CD4-positive, alpha-beta T cell (primary cell): ENCODE data around the gene SRGAP2B. TPM values are rescaled to one million over a fixed set of nuclear protein-coding genes. Genes with fewer than 3 reads are reported as not detected.
"Not testable (repeated sequence)": the region's sequence is repeated elsewhere in the genome, so short reads cannot be mapped to it uniquely, and the experiment has no call there.

Source experiments
- ATAC-seq: fragments of 200-7000 bp; cut with Tn5 transposase; one replicate; pipeline ENCODE4 v1.10.0; 2022; ENCODE audit warnings: mild to moderate bottlenecking; ENCODE audit not compliant: poor library complexity
- CTCF ChIA-PET: fragments of 350-600 bp; sonication (Branson Sonifier 250); formaldehyde crosslinking; loops from one replicate; lab custom pipeline; 2021; ENCODE audit warnings: antibody characterized with exemption, inconsistent platforms; lab: Charles Lee
- POLR2A ChIA-PET: fragments of 350-600 bp; sonication (Branson Sonifier 250); formaldehyde crosslinking; loops from one replicate; lab custom pipeline; 2021; ENCODE audit warnings: antibody characterized with exemption, inconsistent platforms; lab: Charles Lee
- DNase-seq, 14 experiments: peaks; one replicate each; pipeline ENCODE4 v3.0.0-alpha.2; 2013 to 2020; ENCODE audit warnings: mixed read lengths in 2 of 14
- H3K27ac ChIP-seq, 2 donors: one replicate each; pipeline versions ENCODE4 v1.5.1 to v1.7.0; 2013; ENCODE audit warnings: low read length in 2 of 2, low read depth in 1 of 2, mild to moderate bottlenecking in 1 of 2
- H3K27me3 ChIP-seq, 2 experiments: 1 replicate in 1 of 2; 2 replicates in 1 of 2; pipeline versions ENCODE4 v1.6.1 to v1.7.0; 2013; ENCODE audit warnings: low read length in 2 of 2, control low read depth in 1 of 2, mild to moderate bottlenecking in 1 of 2, moderate library complexity in 1 of 2; ENCODE audit not compliant: insufficient read depth in 2 of 2, control insufficient read depth in 1 of 2
- H3K36me3 ChIP-seq: one replicate; pipeline ENCODE4 v1.6.1; 2013; ENCODE audit warnings: low read length, control low read depth; ENCODE audit not compliant: insufficient read depth
- H3K4me1 ChIP-seq: one replicate; pipeline ENCODE4 v1.6.1; 2013; ENCODE audit warnings: low read length, control low read depth; ENCODE audit not compliant: insufficient read depth
- H3K4me3 ChIP-seq: one replicate; pipeline ENCODE4 v1.5.1; 2013; ENCODE audit warnings: mild to moderate bottlenecking, low read length, moderate library complexity
- H3K9me3 ChIP-seq, 2 experiments: 1 replicate in 1 of 2; 2 replicates in 1 of 2; pipeline versions ENCODE4 v1.6.1 to v1.7.0; 2013; ENCODE audit warnings: low read length in 2 of 2, mild to moderate bottlenecking in 2 of 2, control low read depth in 1 of 2, moderate library complexity in 1 of 2; ENCODE audit not compliant: control insufficient read depth in 1 of 2, insufficient read depth in 1 of 2
- H3K27ac Mint-ChIP-seq: one replicate; pipeline ENCODE4 v1.8.0; 2020; ENCODE audit warnings: mixed read lengths
- H3K27me3 Mint-ChIP-seq: one replicate; pipeline ENCODE4 v1.8.0; 2021; ENCODE audit warnings: mixed read lengths
- H3K36me3 Mint-ChIP-seq: one replicate; pipeline ENCODE4 v1.8.0; 2021; ENCODE audit warnings: low read depth, mixed read lengths
- H3K4me1 Mint-ChIP-seq: one replicate; pipeline ENCODE4 v1.8.0; 2021; ENCODE audit warnings: low read depth, mixed read lengths
- H3K4me3 Mint-ChIP-seq: one replicate; pipeline ENCODE4 v1.8.0; 2020; ENCODE audit warnings: mild to moderate bottlenecking, mixed read lengths
- H3K9me3 Mint-ChIP-seq: one replicate; pipeline ENCODE4 v1.8.0; 2020; ENCODE audit warnings: mixed read lengths
- intact Hi-C, 2 experiments: fragments of 100-400 bp; cut with DNase I in 1 of 2; cut with micrococcal nuclease in 1 of 2; formaldehyde crosslinking; loops; one replicate each; pipeline versions ENCODE4 v1.15.1 to v1.9.0; 2023 to 2025; cut with DNase I, micrococcal nuclease
- total RNA-seq, 174 experiments: library from RNA in 2 of 174; stranded (reverse) in 2 of 174; gene quantifications; one replicate each; pipeline ENCODE4 v1.2.3 and lab custom pipeline; 2021 to 2026

SRGAP2B gene
- total RNA-seq, 2 experiments from 2014 or later: 11.4 to 11.6 TPM

DNA sequence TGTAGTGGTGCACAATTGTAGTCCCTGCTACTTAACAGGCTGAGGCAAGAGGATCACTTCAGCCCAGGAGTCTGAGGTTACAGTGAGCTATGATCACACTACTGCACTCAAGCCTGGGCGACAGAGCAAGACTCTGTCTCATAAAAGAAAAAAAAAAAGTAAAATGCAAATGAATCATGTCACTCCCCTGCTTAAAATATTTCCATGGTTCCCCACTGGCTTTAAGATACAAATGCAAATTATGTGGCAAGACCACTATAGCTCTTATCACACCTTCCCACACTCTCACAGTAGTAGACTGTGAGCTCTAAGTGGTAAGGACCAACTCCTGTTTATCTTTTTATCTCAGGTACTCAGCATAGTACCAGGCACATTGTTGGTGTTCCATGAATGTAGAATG lies 53.6 kb downstream of the SRGAP2B start:
- H3K9me3 Mint-ChIP-seq, H3K27me3 ChIP-seq, H3K4me1 Mint-ChIP-seq, POLR2A ChIA-PET, CTCF ChIA-PET, H3K27ac Mint-ChIP-seq, H3K36me3 ChIP-seq, H3K4me1 ChIP-seq, ATAC-seq, H3K27ac ChIP-seq, H3K9me3 ChIP-seq, DNase-seq, intact Hi-C loops, H3K27me3 Mint-ChIP-seq, H3K4me3 Mint-ChIP-seq, H3K4me3 ChIP-seq, H3K36me3 Mint-ChIP-seq: not testable (repeated sequence)

DNA sequence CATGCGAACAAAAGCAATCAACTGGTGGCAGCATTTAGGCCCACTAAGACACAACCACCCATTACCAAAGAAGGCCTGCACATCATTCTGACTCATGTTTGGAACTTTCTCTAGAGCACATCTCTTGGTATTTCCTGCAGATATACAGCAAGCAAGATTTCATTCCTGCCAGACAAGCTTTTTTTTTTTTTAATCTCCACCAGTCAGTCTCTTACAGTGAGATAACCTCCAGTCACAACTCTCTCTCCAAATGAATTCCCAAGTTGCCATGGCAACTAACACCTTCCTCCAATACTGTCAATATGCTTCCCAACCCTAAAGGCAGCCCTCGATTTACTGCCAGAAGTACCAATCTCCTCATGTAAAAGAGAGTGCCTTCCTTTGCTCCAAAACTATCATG lies 59.1 kb downstream of the SRGAP2B start:
- POLR2A ChIA-PET, H3K4me1 Mint-ChIP-seq, intact Hi-C loops, H3K27ac Mint-ChIP-seq, H3K9me3 Mint-ChIP-seq, H3K9me3 ChIP-seq, ATAC-seq, H3K4me3 ChIP-seq, H3K36me3 ChIP-seq, DNase-seq, H3K27ac ChIP-seq, H3K4me3 Mint-ChIP-seq, CTCF ChIA-PET, H3K27me3 ChIP-seq, H3K4me1 ChIP-seq, H3K27me3 Mint-ChIP-seq, H3K36me3 Mint-ChIP-seq: not testable (repeated sequence)

DNA sequence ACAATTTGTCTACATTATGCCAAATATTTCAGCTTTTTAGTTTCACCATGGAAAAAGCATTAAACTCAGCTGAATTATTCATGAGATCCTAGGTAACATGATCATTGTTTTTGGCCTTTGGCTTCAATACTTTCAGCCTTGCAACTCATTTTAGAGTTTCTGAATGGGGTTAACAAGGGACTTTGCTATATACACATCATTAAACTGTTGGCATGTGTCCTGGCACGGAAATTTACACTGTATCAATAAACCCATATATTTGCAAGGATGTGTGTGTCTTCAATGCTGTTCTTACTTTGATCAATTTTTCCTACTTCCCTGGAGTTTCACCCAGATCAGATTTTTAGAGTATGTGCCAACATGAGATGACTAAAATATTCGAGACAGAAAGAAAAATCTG lies 61.6 kb downstream of the SRGAP2B start:
- H3K27ac ChIP-seq, H3K4me1 ChIP-seq, ATAC-seq, intact Hi-C loops, CTCF ChIA-PET, H3K27ac Mint-ChIP-seq, H3K4me3 Mint-ChIP-seq, H3K9me3 ChIP-seq, H3K4me3 ChIP-seq, H3K4me1 Mint-ChIP-seq, H3K27me3 Mint-ChIP-seq, H3K27me3 ChIP-seq, H3K36me3 ChIP-seq, DNase-seq, POLR2A ChIA-PET, H3K9me3 Mint-ChIP-seq, H3K36me3 Mint-ChIP-seq: not testable (repeated sequence)

DNA sequence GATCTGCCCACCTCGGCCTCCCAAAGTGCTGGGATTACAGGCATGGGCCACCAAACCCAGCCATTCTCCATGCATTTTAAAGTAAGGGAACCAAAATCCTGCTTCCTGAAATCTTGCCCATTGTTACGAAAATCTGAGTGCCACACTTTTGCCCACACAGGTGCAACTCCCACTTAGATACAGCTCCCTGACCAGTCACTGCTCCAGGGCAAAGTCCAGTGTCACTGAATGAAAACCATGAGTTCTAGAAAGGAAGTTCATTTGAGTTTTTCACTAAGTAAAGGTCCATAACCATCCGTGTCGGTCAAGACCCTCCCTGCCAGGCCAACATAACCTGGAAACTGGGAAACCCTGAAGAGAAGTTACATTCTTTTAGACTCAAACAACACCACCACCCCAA lies 67.9 kb downstream of the SRGAP2B start:
- H3K9me3 ChIP-seq, intact Hi-C loops, H3K27me3 ChIP-seq, H3K27ac Mint-ChIP-seq, POLR2A ChIA-PET, H3K4me3 Mint-ChIP-seq, H3K4me1 Mint-ChIP-seq, H3K4me3 ChIP-seq, H3K36me3 ChIP-seq, CTCF ChIA-PET, DNase-seq, H3K4me1 ChIP-seq, H3K36me3 Mint-ChIP-seq, ATAC-seq, H3K27me3 Mint-ChIP-seq, H3K27ac ChIP-seq, H3K9me3 Mint-ChIP-seq: not testable (repeated sequence)

DNA sequence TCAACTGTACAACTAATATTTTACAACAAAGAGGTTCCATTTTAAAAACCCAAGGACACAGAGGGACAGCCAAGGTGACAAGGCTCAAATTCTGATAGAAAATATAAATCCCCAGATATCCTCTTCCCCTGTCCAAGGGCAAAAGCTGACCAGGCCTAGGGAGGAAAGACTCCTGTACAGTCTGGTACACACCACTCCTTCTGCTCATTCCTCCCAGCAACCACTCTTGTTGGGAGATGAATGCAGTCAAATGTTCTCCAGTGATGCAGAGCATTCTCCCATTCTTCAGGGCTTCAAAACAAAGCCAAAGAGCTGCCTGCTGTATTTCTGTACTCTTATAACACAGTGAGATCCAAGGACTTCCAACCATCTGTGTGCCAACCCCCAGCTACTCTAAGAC lies 69.8 kb downstream of the SRGAP2B start:
- H3K36me3 ChIP-seq, H3K4me3 Mint-ChIP-seq, H3K4me1 ChIP-seq, H3K4me3 ChIP-seq, ATAC-seq, H3K36me3 Mint-ChIP-seq, H3K27me3 ChIP-seq, POLR2A ChIA-PET, H3K4me1 Mint-ChIP-seq, H3K9me3 ChIP-seq, CTCF ChIA-PET, DNase-seq, H3K27me3 Mint-ChIP-seq, H3K27ac Mint-ChIP-seq, intact Hi-C loops, H3K9me3 Mint-ChIP-seq, H3K27ac ChIP-seq: not testable (repeated sequence)

DNA sequence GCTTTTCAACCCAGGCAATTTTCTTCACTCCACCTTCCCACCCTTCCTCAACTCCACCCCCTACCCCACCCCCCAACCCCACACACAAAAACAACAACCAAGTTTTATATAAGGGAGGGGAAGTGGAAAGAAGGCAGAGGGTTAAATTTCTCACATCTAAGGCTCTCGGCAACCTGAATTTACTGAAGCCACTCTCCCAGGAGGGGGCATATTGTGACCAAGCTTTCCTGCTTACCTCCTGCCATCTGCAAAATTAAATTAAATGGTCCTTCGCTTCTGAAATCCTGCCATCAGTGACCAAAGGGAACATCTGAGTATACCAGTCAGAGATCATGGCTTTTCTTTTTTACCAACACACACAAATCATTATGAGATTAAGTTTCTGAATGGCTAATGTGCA lies 72.9 kb downstream of the SRGAP2B start:
- intact Hi-C loops, H3K27ac ChIP-seq, CTCF ChIA-PET: not testable (repeated sequence)

DNA sequence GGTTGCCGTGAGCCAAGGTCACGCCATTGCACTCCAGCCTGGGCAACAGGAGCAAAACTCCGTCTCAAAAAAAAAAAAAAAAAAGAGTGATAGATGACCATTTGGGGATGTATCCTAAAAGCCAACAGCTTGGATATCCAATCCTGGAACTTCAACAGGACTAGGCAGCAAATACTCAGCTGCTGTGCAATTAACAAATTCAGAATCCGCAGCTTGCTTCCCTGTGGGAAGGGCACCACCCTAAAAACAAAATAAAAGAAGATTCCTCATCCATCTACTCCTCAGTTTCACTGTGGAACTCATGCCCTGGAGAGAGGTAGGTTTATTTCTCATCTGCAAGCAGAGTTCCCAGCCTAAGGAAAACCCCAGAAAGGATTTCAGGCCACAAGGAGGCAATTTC lies 73.4 kb downstream of the SRGAP2B start:
- H3K27me3 Mint-ChIP-seq, H3K4me3 ChIP-seq, H3K9me3 ChIP-seq, ATAC-seq, H3K4me3 Mint-ChIP-seq, POLR2A ChIA-PET, H3K36me3 ChIP-seq, H3K36me3 Mint-ChIP-seq, intact Hi-C loops, CTCF ChIA-PET, H3K9me3 Mint-ChIP-seq, H3K27me3 ChIP-seq, H3K27ac Mint-ChIP-seq, H3K4me1 ChIP-seq, DNase-seq, H3K27ac ChIP-seq, H3K4me1 Mint-ChIP-seq: not testable (repeated sequence)

More for the DNA sequence above, 72.9 kb downstream of the SRGAP2B start:
- H3K4me1 Mint-ChIP-seq, H3K36me3 ChIP-seq, H3K4me3 ChIP-seq, H3K9me3 Mint-ChIP-seq, H3K27ac Mint-ChIP-seq, DNase-seq, H3K4me3 Mint-ChIP-seq, H3K27me3 Mint-ChIP-seq, ATAC-seq, POLR2A ChIA-PET, H3K4me1 ChIP-seq, H3K27me3 ChIP-seq, H3K9me3 ChIP-seq, H3K36me3 Mint-ChIP-seq: not testable (repeated sequence)
